ENCODE results near the gene CDC42BPA.

GRCh38 chr1:227257964-227258363 is 60.3 kb downstream of the CDC42BPA start:
- no peak for TF ChIP-seq CTCF (IDR thresholded peaks at IDR 0.05)
- no peak for TF ChIP-seq POLR2A (IDR thresholded peaks at IDR 0.05)
